NCI-H460 (cell line): ENCODE measurements around the gene SAE1. TPM values are rescaled to one million over a fixed set of nuclear protein-coding genes. Genes with fewer than 3 reads are reported as not detected.
A peak's percentile ranks its signal among the peaks of the same experiment; 100 is the strongest.
"Not testable (repeated sequence)": the region's sequence is repeated elsewhere in the genome, so short reads cannot be mapped to it uniquely, and the experiment has no call there.

Source experiments
- DNase-seq: peaks from one replicate; pipeline ENCODE4 v3.0.0-alpha.2; 2016; ENCODE audit warnings: low read depth; ENCODE audit errors: extremely low read depth
- total RNA-seq: library from RNA; depleted of rRNA; stranded (reverse); fragments of >200 nt; shearing (Covaris generic); gene quantifications from 2 replicates; pipeline ENCODE4 v1.2.3, GENCODE V29; 2014

Gene SAE1
- total RNA-seq, 1 experiment from 2014 or later: 66.4 TPM

DNA sequence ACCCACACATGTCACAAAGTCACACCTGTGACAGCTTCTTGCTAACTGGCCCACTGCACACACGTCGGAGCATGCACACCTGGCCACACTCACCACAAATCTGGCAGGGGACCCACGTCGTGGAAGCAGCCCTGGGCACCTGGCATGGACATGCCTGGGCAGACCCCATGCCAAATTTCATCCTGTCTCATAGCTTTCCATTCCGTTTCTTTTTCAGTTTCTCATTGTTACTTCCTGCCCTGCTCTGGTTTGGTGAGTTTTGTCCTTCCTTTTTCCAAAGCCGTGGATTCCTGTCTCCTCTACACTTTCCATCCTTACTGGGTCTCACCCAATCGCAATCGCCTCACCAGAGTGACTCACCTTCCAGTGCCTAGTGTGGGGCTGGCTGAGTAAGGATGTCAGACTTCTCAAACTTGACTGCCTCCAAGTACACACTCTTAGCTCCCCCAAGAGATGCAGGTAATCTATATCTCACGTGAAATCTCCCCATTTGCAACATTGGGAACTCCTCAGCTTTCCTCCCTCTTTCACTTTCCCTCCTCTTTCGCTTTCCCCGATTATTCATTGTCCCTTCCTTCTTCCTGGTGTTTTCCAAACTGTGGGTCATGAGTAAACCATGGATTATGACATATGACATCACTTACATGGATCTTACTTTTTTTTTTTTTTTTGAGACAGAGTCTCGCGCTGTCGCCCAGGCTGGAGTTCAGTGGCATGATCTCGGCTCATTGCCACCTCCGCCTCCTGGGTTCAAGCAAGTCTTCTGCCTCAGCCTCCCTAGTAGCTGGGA is 102.0 kb downstream of the SAE1 start:
- DNase-seq: no peak

GRCh38 chr19:47236072-47236675 is 105.5 kb downstream of the SAE1 start:
- DNase-seq: no peak

DNA sequence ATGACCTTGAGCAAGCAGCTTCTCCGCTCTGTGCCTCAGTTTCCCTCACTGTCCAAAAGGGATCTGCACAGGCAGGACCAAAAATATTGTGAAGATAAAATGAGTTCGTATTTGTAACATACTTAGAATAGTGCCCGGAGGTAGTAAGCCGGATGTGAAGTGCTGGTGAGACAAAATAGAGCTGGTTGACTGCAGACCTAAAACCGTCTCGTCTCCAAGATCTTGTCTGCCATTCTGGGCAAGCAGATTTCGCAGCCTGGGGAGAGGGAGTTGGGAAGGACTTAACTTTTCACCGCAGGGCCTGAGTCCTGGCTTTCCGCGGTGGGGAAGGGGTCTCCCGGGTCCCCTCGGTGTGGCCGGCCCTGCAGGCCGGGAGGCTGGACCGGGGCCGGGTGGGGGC is 108.5 kb downstream of the SAE1 start:
- no peak for DNase-seq

DNA sequence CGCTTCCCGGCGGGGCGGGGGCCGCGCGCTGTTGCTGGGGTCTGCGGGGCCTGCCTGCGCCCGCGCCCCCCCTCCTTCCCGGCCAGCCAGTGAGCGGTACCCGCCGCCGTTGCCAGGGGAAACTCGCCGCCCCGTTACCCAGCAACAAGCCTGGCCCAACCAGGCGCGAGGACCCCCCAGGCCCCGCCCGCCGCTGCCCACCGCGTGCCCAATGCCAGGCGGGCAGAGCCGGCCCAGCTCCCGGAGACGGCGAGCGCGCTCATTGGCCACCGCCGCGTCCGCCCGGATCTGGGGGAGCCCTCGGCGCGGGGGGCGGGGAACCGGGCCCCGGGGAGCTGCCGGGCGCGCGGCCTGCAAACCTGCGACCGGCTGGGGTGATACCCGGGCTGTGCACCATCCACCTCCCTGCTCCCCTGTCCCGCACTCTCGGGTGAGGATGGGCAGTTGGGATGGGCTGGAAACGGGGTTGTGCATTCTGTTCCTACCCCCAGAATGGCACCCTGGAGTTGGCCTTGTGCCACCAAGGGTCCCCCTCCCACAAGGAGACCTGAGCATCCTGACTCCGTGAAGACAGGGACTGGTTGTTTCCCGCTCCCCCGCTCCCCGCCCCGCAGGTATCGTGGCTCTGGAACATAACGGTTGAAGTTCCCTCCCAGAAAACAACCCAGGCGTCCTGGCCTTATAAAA is 109.1 kb downstream of the SAE1 start:
- no peak for DNase-seq

GRCh38 chr19:47240556-47240955 is 109.9 kb downstream of the SAE1 start:
- DNase-seq: no peak

DNA sequence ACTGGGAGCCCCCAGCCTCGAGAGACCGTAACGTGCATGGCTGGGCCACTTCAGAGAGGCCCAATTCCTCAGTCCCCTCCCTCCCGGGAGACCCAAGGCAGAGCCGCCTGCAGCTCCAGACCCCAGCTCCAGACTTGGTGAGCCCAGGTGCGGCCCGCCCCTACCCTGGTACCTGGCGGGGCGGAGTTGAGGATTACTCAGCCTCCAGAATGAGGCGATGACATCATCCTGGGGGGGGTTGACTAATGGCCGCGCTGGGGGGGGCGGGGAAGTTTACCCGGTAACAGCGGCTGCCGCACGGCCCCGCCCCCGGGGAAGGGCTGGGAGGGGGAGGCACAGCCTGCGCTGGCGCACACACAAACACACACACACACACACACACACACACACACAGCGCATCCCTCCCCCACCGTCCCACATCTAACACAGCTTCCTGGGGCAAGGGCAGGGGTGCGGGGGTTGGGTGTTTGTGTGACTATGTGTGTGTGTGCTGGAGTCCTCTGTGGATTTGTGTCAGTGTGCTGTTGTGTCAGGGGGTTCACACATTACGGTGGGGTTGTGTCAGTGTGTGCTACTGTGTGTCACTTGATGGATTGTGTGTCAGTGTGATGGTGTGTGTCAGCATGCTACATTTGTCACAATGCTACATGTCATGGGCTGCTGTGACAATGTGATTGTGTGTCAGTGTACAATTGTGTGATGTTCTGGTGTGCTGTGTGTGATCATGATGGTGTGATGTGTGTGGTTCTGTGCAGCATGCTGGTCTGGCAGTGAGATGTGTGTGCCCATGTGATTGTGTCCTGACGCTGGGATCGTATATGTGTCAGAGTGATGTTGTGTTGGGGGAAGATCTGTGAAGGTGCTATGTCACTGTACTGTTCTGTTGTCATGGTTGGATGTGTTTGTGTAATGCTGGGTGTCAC is 110.6 kb downstream of the SAE1 start:
- DNase-seq: no peak

- DNase-seq: no peak
Observed at GRCh38 chr19:47241919-47242577, 111.4 kb downstream of the SAE1 start.

- no peak for DNase-seq
Observed at GRCh38 chr19:47243364-47243775, 112.7 kb downstream of the SAE1 start.

- DNase-seq: peak; percentile 90
Observed at GRCh38 chr19:47243776-47244547, 113.3 kb downstream of the SAE1 start.

GRCh38 chr19:47247308-47247990 is 116.8 kb downstream of the SAE1 start:
- DNase-seq: no peak

DNA sequence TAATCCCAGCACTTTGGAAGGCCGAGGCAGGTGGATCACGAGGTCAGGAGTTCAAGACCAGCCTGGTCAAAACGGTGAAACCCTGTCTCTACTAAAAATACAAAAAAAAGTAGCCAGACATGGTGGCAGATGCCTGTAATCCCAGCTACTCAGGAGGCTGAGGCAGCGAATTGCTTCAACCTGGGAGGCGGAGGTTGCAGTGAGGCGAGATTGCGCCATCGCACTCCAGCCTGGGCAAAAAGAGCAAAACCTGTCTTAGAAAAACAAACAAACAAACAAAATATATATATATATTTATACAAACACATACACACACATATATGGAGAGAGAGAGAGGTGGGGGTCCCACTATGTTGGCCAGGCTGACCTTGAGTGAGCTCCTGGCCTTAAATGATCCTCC is 122.4 kb downstream of the SAE1 start:
- not testable (repeated sequence) for DNase-seq

DNA sequence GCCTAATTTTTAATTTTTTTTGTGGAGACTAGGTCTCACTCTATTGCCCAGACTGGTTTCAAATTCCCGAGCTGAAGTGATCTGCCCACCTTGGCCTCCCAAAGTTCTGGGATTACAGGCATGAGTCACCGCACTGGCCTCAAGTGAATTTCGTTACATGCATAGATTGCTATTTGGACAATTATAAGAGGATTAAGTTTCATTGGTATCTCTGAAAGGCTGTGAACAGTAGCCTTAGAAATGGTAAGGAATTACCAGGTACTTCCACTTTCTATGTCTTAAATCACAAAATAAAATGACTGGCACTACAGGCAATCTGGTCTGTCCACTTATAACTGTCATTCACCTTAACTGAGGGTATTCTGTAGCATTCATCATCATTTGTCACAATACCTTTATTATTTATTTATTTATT is 122.8 kb downstream of the SAE1 start:
- DNase-seq: no peak

- no peak for DNase-seq
Observed at GRCh38 chr19:47253970-47254369, 123.3 kb downstream of the SAE1 start.

- DNase-seq: peak; percentile 90
Observed at GRCh38 chr19:47255879-47256692, 125.5 kb downstream of the SAE1 start, which contains the start of gene CCDC9. Gene CCDC9, plus strand, starts transcription at chr19:47256525. Its CDS starts 1,876 bp downstream, at chr19:47258401.

GRCh38 chr19:47256693-47257410 is 126.2 kb downstream of the SAE1 start:
- peak; percentile 97 for DNase-seq

GRCh38 chr19:47257411-47258169 is 127.0 kb downstream of the SAE1 start:
- no peak for DNase-seq
